PC-9 (cell line): ENCODE data around the gene PSMB5. TPM values are rescaled to one million over a fixed set of nuclear protein-coding genes. Genes with fewer than 3 reads are reported as not detected.

ENCODE experiments used
- BruUV-seq: library from RNA; stranded (reverse); fragments of 400-500 nt; replicated peaks from 2 replicates; lab custom pipeline; 2021; lab: Mats Ljungman, UMichigan
- CTCF ChIA-PET: fragments of 300-600 bp; sonication (Branson Sonifier 250); formaldehyde crosslinking; loops from one replicate; lab custom pipeline; 2022; ENCODE audit warnings: antibody characterized with exemption; lab: Charles Lee
- POLR2A ChIA-PET: fragments of 300-600 bp; sonication (Branson Sonifier 250); formaldehyde crosslinking; loops from one replicate; lab custom pipeline; 2022; ENCODE audit warnings: antibody characterized with exemption; ENCODE audit not compliant: unreplicated experiment; lab: Charles Lee
- DNase-seq, 2 experiments: peaks; one replicate each; pipeline versions ENCODE4 v3.0.0 to v3.0.0-alpha.2; 2015 to 2022; ENCODE audit warnings: mixed read lengths in 1 of 2
- H2AFZ ChIP-seq: fragments of 200-600 bp; sonication (generic); 2 replicates; pipeline ENCODE4 v1.8.1; 2017; ENCODE audit warnings: antibody characterized with exemption
- H3F3A ChIP-seq: fragments of 200-600 bp; sonication (generic); 2 replicates; pipeline ENCODE4 v1.8.1; 2017; ENCODE audit warnings: antibody characterized with exemption, mild to moderate bottlenecking, low read depth; ENCODE audit not compliant: insufficient read depth
- H3K27ac ChIP-seq: fragments of 200-600 bp; sonication (generic); 2 replicates; pipeline ENCODE4 v1.6.1; 2016; ENCODE audit warnings: mixed run types
- H3K27me3 ChIP-seq: fragments of 200-600 bp; sonication (generic); 2 replicates; pipeline ENCODE4 v1.6.1; 2016; ENCODE audit warnings: low read depth, mixed run types; ENCODE audit not compliant: insufficient read depth
- H3K36me3 ChIP-seq: fragments of 200-600 bp; sonication (generic); 2 replicates; pipeline ENCODE4 v1.6.1; 2016; ENCODE audit warnings: low read depth, mixed run types
- H3K4me1 ChIP-seq: fragments of 200-600 bp; sonication (generic); replicated peaks from 2 replicates; pipeline ENCODE4 v1.6.1; 2016; ENCODE audit warnings: mixed run types; ENCODE audit not compliant: insufficient read depth
- H3K4me2 ChIP-seq: fragments of 200-600 bp; sonication (generic); 2 replicates; pipeline ENCODE4 v1.6.1; 2017; ENCODE audit warnings: mixed run types
- H3K4me3 ChIP-seq: fragments of 200-600 bp; sonication (generic); 2 replicates; pipeline ENCODE4 v1.6.1; 2016; ENCODE audit warnings: mixed run types
- H3K79me2 ChIP-seq: fragments of 200-600 bp; sonication (generic); 2 replicates; pipeline ENCODE4 v1.6.1; 2017; ENCODE audit warnings: low read depth, mixed run types
- H3K9me2 ChIP-seq: fragments of 200-600 bp; sonication (generic); 2 replicates; pipeline ENCODE4 v1.8.1; 2017; ENCODE audit warnings: mild to moderate bottlenecking; ENCODE audit not compliant: insufficient read depth
- H3K9me3 ChIP-seq: fragments of 200-600 bp; sonication (generic); 2 replicates; pipeline ENCODE4 v1.8.1; 2016; ENCODE audit warnings: low read depth; ENCODE audit not compliant: insufficient read depth
- H4K20me1 ChIP-seq: fragments of 200-600 bp; sonication (generic); 2 replicates; pipeline ENCODE4 v1.8.1; 2017; ENCODE audit not compliant: insufficient read depth
- EZH2 ChIP-seq: fragments of 200-600 bp; sonication (generic); IDR thresholded peaks from 2 replicates; pipeline ENCODE4 v1.8.0; 2017; ENCODE audit warnings: antibody characterized with exemption, low read depth
- intact Hi-C: fragments of 100-400 bp; cut with micrococcal nuclease; formaldehyde crosslinking; loops from one replicate; pipeline ENCODE4 v1.10.0; 2022; ENCODE audit not compliant: unreplicated experiment
- total RNA-seq: library from RNA; stranded (reverse); gene quantifications from 2 replicates; pipeline ENCODE4 v1.2.3, GENCODE V29; 2021
- TF ChIP-seq, protein P1 (sequence below): fragments of 200-600 bp; sonication (generic); conservative IDR thresholded peaks from 2 replicates; pipeline ENCODE4 v1.6.1; 2017; ENCODE audit warnings: mixed run types, antibody characterized with exemption, mild to moderate bottlenecking, moderate library complexity

The PSMB5 gene
- total RNA-seq, 1 experiment from 2014 or later, result 122 TPM

DNA sequence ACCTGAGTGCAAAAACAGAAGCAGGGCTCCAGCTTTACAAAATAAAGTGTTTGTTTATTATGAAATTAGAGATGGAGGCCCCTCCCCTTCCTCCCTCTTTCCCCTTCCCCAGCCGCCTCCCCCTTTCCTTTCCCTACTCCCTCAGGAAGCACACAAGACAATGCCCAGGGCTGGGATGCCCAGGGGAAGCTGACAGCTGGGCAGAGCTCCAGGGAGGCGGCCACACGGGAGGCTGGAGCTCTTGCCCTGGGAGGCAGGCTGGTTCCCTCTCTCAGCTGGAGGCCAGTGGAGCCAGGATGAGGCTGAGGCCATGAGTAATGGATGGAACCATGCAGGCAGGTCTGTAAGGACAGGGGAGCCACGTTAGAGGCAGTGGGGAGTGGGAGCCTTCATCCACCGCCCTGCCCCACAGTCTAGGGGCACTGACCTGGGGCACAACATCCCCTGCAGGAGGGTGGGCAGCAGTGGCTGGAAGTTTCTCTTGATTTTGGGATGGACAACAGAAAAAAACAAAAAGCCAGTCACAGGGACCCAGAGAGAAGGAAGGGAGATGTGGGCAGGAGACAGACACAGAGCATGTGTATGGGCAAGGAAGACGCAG, 12.4 kb upstream of the PSMB5 start:
- no TSS peak for BruUV-seq
- CTCF ChIA-PET, result no interaction called here

DNA sequence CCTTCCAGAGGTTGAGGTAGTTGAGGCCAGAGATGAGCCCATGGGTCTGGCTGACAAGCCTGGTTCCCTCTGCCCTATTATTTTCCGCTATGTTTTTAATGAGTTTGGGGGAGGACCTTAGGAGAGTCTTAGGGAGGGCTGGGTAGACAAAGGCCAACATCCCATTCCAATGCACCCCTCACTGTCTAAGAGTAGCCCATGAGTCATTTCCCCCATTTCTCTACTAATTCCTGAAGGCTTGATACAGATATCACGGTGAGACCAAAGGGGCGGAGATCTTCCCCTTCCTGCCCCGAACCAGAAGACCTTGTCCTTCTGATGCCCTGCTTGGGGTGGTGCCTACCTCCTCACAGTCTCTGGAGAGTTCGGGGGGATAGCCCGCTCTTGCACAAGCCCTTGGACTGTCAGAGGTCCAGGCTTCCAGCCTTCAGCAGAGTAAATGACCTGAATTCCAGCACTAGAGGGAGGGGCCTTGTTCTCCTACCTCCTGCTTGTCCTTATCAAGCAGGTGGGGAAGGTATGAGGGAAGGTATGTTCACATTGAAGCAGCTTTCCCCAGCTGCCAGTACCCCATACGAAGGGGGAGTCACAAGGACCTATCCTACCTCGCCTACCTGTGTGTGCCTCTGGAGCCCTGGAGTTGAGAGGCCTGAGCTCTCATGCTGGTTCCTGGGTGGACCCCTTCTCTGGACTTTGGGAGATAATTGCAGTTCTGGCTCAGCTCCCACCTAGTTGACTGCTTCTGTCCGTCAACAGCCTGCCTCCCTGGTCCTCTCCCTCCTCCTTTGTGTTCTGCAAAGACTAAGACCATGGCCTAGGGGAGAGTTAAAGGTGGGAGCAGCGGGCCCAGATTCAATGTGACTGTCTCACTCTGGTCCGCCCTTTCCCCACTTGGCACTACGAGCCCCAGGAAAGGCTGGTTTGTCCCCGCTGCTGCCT, 11.0 kb upstream of the PSMB5 start:
- ChIA-PET POLR2A (no interaction called here), CTCF (no interaction called here)
- Histone ChIP-seq H3K9me2 (no peaks in the 10 kb centered on the region), H3K79me2 (no peaks in the 10 kb centered on the region), H3K9me3 (no peaks in the 10 kb centered on the region), H3K27ac (no peak overlapping the region), H3K4me2 (no peak overlapping the region), H3K27me3 (no peaks in the 10 kb centered on the region), H3F3A (no peaks in the 10 kb centered on the region), H2AFZ (no peak overlapping the region), H3K36me3 (no peaks in the 10 kb centered on the region), H3K4me3 (no peak overlapping the region), H4K20me1 (no peaks in the 10 kb centered on the region), H3K4me1 (no peaks in the 10 kb centered on the region)
- TF ChIP-seq EZH2, result no peak
- TF ChIP-seq, protein P1, sequence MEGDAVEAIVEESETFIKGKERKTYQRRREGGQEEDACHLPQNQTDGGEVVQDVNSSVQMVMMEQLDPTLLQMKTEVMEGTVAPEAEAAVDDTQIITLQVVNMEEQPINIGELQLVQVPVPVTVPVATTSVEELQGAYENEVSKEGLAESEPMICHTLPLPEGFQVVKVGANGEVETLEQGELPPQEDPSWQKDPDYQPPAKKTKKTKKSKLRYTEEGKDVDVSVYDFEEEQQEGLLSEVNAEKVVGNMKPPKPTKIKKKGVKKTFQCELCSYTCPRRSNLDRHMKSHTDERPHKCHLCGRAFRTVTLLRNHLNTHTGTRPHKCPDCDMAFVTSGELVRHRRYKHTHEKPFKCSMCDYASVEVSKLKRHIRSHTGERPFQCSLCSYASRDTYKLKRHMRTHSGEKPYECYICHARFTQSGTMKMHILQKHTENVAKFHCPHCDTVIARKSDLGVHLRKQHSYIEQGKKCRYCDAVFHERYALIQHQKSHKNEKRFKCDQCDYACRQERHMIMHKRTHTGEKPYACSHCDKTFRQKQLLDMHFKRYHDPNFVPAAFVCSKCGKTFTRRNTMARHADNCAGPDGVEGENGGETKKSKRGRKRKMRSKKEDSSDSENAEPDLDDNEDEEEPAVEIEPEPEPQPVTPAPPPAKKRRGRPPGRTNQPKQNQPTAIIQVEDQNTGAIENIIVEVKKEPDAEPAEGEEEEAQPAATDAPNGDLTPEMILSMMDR, result no peak
- no TSS peak for BruUV-seq
- no peak for DNase-seq
- intact Hi-C loops, result no loop called here

More for the DNA sequence above, 12.4 kb upstream of the PSMB5 start:
- no peaks in the 10 kb centered on the region for H3K27me3 ChIP-seq
- no peak overlapping the region for H3K4me2 ChIP-seq
- POLR2A ChIA-PET, result interaction anchor here (0.6 kb wide), 1 partner anchor 224 kb away, joined by 5 read pairs; no protein-coding TSS in a partner anchor
- TF ChIP-seq, protein P1, result no peak
- TF ChIP-seq EZH2, result no peak
- H3K79me2 ChIP-seq, result no peaks in the 10 kb centered on the region
- no peak overlapping the region for H3K4me3 ChIP-seq
- DNase-seq, result no peak
- H3K4me1 ChIP-seq, result no peaks in the 10 kb centered on the region
- no peak overlapping the region for H3K27ac ChIP-seq
- intact Hi-C loops, result no loop called here
- H4K20me1 ChIP-seq, result no peaks in the 10 kb centered on the region
- H3K36me3 ChIP-seq, result no peaks in the 10 kb centered on the region
- H2AFZ ChIP-seq, result no peak overlapping the region
- H3K9me3 ChIP-seq, result no peaks in the 10 kb centered on the region
- no peaks in the 10 kb centered on the region for H3K9me2 ChIP-seq
- no peaks in the 10 kb centered on the region for H3F3A ChIP-seq

DNA sequence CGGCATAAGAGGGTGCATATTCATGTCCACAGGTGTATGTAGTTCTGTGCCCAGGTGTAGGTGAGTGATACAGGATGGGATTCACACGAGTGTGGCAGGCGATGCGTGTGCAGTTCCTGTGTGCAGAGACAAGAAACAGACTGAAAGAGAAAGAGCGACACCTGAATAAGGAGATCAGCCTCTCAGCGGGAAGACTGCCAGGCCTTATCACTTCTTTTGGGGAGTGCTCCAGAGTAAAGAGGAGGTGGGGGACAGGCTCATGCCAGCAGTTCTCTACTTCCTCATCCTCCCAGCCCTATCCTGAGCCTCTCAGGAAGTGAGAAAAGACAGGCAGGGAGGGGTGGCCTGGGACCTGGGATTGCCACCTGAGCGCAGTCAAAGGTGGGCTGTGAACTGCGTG, 10.1 kb upstream of the PSMB5 start:
- POLR2A ChIA-PET, result no interaction called here

More for the DNA sequence above, 10.1 kb upstream of the PSMB5 start:
- H2AFZ ChIP-seq, result no peak overlapping the region
- intact Hi-C loops, result no loop called here
- H3K79me2 ChIP-seq, result no peaks in the 10 kb centered on the region
- no peak overlapping the region for H3K27ac ChIP-seq
- no peak overlapping the region for H3K4me3 ChIP-seq
- TF ChIP-seq, protein P1, result no peak
- TF ChIP-seq EZH2, result no peak
- no peak overlapping the region for H3K4me2 ChIP-seq
- no peaks in the 10 kb centered on the region for H3K36me3 ChIP-seq
- H3K9me3 ChIP-seq, result no peaks in the 10 kb centered on the region
- H3F3A ChIP-seq, result no peaks in the 10 kb centered on the region
- no peak for DNase-seq
- no peaks in the 10 kb centered on the region for H3K27me3 ChIP-seq
- H3K4me1 ChIP-seq, result no peaks in the 10 kb centered on the region
- no peaks in the 10 kb centered on the region for H3K9me2 ChIP-seq
- no peaks in the 10 kb centered on the region for H4K20me1 ChIP-seq
- CTCF ChIA-PET, result no interaction called here
- no TSS peak for BruUV-seq
